GM21737 (cell line): ENCODE measurements around the gene INSR.

Experiments
- ATAC-seq: cut with Tn5 transposase; IDR thresholded peaks from one replicate; pipeline ENCODE4 v1.9.1; 2021; ENCODE audit warnings: mild to moderate bottlenecking, moderate library complexity; ENCODE audit not compliant: unreplicated experiment

INSR gene

DNA sequence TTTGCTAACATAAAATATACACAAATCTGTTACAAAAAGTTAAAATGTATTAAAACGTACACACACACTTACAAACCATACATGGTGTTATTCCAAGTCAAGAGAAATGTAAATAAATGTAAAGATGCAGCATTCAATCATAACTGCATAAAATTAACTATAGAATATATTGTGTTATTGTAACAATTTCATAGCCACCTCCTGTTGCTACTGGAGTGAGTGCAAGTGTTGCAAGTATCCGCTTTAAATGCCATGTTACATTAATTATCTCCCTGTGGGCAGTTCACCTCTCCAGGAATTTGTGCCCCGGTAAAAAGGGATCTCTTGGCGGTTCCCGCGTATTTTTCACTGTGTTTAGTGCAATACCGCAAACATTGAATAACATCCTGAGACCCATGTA is 3.5 kb upstream of the INSR start:
- ATAC-seq: no peak

DNA sequence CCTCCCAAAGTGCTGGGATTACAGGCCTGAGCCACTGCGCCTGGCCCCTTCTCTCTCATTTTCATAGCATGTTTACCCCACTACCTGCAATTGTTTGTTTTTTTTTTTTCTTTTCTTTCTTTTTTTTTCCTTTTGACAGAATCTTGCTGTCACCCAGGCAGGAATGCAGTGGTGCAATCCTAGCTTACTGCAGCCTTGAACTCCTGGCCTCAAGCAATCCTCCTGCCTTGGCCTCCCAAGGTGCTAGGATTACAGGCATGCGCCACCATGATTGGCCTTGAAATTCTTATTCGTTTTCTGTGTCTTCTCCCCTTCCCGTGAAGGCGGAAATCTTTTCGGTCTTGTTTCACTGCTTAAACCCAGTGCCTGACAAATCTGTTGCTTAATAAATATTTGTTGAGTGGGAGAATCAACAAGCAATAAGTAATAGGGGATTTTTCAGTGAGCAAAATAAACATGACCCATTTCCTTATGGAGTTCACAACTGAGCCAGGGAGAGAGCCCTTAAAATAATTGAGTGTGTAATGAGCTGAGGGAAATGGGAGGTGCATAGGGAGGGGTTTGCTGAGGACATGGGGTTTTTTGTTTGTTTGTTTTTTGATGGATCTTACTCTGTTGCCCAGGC is 1.8 kb upstream of the INSR start:
- ATAC-seq: no peak

DNA sequence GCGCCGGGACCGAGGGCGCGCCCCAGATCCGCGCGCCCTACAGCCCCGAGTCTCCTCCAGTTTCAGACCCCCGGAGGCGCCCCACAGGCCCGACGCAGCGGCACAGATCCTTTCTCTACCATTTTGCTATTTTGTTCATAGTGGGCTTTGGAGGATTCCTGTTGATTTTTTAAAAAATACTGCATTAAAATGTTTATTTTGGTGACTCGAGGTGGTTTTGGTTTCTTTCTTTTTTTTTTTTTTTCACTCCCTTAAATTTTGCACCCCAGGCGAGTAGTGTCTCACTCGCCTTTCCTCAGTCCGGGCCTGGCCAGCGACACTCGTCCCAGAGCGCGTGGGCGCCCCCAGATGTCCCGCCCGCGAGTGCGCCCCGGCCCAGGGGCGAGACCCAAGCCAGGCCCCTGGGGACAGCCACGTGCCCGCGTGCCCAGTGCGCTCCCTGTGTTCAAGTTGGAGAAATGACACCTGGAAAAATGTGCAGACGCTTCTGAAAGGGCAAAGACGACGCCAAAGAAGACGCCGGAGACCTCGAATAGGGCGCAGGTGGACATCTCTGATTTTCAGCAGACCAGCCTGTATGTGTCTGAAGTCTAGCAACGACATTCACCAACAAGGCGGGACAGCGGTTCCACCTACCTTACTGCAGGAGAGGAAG is 471 bp upstream of the INSR start:
- ATAC-seq: no peak

DNA sequence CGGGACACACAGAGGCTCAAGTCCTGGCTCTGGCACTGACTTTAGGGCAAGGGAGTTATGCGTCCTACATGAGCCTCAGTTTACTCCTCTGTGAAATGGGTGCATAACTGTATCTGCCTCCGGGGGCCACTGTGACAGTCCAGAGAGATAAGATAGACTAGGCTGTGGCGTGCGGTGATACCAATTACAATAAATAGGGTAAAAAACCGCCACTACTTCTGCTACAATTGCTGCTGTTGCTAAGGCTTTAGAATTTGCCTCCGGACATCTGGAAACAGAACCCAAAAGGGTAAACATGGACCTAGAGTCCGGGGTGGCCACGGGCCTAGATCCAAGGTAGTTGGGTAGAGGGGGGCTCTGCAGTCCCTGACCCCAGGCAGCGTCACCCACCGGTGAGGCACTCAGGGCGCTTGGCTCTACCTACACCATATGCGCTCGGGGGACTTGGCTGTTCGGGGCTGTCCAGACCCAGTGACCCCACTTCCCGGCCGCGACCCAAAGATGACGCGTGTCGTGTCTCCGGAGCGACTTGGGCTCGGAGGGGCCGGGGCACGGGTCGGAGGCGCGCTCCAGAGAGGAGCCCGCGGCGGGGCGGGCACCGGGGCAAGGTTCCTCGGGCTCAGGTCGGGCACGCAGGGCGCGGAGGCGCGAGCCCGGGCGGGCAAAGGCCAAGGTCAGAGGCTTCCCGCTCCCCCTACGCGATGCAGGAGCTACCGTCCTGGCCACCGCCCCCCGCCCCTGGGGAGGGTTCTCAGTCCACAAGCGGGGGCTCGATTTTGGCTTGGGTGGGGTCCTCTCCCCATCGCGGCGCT is 1.1 kb downstream of the INSR start:
- ATAC-seq: peak; percentile 13

DNA sequence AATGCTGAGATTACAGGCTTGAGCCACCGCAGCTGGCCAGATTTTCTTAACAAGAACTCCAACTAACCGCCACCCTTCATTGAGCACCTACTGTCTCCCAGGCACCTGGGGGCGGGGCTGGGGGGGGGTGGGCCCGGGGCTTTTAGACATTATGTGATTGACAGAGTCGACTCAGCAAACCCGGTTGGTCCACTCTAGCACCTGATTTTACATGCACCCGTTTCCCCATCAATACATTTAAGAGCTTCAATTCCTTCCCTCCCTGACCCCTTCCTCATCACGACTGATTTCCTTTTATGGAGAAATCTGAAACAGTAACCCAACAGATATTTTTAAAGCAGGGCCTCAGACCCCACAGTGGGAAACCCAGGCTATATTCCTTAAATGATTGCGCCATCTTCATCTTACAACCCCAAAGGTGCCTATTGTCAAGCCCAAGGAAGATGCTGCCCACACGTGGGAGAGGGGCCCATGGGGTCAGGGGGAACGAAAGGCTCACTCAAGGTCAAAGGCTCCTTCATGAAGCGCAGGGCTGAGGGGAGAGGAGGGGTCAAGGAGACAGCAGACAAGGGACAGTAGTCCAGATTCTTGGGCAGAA is 1.8 kb downstream of the INSR start:
- ATAC-seq: no peak

DNA sequence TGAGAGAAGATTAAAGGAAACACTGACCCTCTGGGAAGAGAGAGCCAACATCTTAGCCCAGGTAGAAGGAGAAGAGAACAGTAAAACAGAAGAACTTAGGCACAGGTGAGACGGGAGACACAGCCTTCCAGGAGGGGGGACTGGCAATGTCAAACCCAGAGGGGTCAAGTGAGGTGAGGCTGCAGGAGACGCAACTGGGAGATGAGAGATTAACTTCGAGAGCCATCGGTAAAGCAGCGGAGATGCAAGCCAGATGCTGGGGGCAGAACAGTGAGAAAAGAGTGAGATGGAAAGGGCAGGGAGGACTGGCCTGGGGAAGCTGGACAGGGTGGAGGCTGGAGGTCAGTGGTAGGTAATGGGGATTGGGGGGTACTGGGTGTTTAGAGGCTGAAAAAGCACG is 5.2 kb downstream of the INSR start:
- ATAC-seq: no peak

DNA sequence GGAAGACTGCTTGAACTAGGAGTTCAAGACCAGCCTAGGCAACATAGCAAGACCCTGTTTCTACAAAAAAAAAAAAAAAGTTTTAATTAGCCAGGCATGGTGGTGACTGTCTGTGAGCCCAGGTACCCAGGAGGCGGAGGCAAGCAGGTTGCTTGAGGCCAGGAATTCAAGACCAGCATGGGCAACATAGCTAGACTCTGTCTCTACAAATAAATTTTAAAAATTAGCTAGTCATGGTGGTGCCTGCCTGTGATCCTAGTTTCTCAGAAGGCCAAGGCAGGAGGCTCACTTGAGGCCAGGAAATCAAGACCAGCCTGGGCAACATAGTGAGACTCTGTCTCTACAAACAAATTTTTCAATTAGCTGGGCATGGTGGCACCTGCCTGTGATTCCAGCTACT is 6.1 kb downstream of the INSR start:
- no peak for ATAC-seq

DNA sequence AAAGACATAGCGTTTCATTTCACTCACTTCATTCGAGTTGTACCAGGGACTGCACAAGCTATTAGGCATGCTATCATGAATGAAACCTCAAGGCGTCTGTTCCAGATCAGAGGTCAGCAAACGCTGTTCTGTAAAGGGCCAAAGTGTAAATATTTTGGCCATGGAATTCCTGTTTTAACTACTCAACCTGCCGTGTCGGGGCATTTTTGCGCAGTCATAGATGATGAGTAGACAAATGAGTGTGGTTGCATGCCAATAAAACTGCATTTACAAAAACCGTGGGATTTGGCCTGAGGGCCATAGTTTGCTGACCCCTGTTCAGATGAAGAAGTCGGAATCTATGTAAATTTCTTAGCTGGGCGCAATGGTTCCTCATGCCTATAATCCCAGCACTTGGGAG is 6.5 kb downstream of the INSR start:
- ATAC-seq: no peak

DNA sequence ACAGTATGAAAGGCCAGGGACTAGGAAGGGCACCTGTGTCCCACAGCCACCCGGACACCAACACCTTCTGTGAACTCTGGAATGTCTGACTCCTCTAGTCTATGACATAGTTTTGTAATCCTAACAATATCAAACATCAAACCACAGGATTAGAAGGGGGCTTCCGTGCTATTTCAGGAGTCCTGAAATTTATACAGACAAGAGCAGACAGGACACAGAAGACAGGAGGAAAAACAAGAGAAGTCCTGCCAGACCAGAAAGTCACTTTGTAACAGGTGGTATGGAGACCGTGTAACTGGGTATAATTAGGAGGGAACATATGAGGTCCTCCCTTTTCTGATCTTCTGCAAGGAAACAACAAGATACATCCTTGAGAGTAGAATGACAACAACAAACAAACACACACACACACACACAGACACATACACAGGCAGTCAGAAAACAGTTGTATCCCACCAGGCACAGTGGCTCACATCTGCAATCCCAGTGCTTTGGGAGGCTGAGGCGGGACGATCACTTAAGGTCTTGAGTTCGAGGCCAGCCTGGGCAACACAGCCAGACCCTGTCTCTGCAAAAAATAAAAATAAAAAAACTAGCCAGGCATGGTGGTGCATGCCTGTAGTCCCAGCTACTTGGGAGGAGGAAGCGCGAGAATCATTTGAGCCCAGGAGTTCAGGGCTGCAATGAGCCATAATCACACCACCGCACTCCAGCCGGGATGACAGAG is 13.1 kb downstream of the INSR start:
- ATAC-seq: no peak

DNA sequence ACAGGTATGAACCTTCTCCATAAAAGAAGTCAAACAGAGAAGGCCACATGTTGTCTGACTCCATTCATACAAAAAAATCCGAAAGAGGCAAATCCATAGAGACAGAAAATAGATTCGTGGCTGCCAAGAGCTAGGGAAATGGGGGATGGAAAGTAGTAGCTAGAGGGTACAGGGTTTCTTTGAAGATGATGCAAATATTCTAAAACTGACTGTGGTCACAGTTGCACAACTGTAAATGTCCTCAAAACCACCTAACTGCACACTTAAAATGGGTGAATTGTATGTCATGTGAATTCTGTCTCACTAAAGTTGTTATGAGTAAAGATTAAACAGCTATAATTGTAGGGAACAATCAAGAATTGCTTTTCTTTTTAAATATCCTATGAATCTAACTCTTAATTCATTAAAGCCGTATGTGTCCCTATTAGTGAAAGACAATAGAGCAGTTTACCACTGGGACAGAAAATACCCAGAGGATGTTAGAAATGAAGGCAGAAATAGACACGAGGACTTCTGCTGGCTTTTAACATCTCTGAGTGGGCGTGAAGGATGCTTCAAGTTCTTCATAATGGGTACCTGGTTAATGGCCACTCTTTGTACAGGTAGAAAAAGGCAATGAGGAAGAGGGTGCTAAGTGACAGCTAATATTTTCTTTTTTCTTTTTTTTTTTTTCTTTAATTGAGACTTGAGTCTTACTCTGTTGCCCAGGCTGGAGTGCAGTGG is 21.2 kb downstream of the INSR start:
- peak; percentile 68 for ATAC-seq

DNA sequence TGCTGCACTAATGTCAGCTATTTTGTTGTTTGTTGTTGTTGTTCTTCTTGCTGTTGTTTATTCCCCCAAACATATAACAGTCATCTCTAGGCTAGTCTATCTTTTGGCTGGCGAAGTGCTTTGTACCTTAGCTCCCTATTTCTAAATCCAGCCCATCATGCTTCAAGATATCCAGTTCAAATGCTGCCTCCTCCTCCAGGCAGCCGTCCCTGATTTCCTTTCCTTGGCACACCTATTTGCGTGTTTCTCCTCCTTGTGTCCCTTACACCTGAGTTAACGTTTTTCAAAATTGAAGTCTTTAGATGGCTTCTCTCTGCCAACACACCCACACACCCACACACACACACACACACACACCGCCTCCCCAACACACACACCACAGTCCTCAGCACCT is 25.5 kb downstream of the INSR start:
- ATAC-seq: no peak

DNA sequence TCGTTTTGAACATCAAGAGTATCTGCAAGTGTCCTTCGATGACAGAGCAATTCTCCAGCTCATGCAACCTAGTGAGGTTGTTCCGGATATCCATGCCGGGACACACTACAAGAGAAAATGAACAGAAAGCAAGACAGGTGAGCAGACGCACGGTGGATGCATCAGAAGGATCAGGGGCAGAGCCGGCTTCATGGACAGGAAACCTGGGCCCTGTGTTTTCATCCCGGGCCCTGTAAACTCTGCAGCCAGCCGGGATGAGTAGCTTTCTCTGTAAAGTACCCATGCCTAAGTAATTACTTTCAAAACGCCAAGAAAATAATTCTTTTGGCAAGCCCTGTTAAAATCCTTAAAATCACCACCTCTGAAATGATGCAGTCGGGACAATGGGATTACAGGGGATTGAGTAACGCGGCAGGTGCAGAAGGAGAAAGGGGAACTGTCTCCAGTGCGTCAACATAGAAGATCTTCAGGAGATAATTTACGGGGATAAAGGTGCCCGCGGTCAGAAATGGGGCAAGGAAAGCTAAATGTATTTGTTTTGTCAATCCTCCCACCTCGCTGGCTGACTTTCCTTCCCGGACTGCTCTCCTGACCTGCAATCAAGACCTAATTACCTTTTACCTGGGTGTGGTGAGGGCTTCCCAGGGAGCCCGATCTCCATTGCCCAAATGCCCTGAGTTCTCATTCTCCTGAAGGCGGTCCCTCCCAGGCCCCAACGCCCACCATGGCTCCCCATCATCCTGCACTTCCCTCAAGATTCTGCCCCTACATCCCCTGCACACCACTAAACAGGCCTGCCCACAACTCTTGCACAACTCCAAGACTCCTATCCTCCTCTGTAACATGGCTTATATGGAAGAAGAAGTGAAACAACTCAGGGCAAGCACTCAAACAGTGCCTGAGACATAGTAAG is 26.2 kb downstream of the INSR start:
- no peak for ATAC-seq

DNA sequence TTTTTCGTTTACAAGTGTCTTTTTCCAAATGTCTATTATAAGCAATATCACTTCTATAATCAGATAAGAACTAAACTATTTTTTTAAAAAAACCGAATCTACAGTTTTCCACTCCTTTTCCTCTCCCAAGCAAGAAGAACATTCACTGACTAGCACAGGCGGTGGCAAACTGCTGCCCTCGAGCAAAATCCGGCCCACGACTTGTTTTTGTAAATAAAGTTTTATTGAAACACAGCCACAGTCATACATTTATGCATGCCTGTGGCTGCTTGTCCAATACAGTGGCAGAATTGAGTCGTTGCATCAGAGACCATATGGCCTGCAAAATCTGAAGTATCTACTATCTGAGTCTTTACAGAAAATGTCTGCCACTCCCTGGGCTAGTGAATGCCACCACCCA is 27.4 kb downstream of the INSR start:
- ATAC-seq: no peak

DNA sequence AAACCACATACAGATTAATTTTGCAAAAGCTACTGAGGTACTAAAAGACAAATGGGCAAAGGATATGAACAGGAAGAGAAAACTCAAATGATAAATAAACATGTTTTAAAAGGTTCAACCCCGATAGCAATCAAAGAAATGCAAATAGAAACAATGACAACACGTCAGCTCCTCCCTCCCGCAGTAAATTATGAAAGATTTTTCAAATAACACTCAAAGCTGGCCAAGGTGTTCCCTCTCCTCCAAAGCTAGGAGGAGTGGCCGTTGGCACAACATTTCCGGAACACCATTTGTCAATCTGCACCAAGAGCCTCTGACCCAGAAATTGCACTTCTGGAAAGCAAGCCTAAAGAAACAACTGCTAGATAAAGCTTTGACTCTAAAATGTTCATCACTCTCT is 28.3 kb downstream of the INSR start:
- ATAC-seq: no peak

DNA sequence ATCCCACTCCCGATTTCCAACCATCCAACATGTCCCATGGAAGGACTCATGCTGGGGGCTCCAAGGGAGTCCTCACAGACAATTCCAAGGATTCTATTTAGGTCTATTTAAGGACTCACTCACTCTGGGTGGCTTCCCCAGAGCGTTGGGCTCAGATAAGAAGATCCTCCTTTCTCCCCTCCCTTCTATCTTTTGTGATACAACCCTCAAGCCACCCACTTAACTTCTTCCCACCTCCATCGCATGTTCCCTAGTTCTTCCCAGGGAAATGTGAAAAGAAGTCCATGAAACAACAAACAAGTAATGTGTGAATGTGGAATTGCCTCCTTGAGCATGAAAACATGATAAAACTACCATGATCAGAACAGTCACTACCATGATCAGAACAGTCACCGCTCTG is 29.4 kb downstream of the INSR start:
- no peak for ATAC-seq

DNA sequence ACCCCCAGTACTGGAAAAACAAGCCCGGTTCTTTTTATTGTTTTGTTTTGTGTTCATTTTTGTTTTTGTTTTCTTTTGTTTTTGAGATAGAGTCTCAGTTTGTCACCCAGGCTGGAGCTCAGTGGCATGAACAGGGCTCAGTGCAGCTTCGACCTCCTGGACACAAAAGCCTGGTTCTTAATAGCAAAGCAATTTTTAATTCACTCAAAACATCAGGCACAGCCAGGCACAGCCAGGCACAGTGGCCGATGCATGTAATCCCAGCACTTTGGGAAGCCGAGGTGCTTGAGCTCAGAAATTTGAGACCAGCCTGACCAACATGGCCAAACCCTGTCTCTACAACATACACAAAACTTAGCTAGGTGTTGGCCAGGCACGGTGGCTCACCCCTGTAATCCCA is 30.7 kb downstream of the INSR start:
- no peak for ATAC-seq

DNA sequence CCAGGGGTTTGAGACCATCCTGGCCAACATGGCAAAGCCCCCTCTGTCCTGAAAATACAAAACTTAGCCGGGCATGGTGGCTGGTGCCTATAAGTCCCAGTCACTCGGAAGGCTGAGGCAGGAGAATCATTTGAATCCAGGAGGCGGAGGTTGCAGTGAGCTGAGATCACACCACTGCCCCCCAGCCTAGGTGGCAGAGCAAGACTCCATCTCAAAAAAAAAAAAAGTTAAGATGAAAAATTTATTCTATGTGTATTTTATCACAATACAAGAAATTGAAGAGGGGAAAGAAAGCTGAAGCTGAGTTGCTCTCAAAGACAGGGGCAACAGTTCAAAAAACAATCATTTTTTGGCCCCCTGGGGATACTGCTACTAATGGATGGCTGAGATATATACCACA is 31.1 kb downstream of the INSR start:
- no peak for ATAC-seq

DNA sequence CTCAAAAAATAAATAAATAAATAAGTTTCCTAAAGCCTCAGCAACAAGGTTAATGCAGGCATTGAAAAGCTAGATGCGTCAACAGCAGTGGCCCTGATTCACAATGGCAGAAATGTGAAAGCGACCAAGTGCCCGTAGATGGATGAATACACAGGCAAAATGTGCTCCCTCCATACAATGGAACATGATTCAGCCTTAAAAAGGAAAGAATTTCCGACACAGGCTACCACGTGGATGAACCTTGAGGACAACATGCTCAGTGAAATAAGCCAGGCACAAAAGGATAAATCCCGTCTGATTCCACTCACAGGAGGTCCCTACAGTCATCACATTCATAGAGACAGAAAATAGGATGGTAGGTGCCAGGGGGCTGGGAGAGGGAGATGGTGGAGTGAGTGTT is 31.7 kb downstream of the INSR start:
- no peak for ATAC-seq

DNA sequence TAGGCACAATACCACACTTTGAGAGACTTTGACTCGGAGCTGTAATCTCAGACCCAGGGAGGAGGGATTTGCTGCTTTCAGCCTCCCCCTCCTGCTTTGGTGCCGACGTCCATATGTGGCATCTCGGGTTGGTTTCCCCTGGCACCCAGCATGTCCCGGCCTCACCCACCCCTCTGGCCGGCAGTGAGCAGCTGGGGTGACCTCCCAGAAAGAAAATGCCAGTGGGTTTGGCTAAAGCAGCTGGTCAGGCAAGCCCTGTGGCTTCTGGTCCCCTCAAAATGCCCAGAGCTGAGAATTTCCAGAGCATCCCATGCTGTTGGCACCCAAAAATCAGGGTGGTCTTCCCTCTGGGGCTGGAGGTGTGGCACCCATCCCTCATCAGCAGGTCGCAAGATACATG is 34.1 kb downstream of the INSR start:
- ATAC-seq: no peak
